HG03378 (cell line): ENCODE results near the gene NOS1.
"Not testable (repeated sequence)": the region's sequence is repeated elsewhere in the genome, so short reads cannot be mapped to it uniquely, and the experiment has no call there.

Source experiments
- ATAC-seq: cut with Tn5 transposase; IDR thresholded peaks from one replicate; pipeline ENCODE4 v1.9.1; 2021; ENCODE audit warnings: mild to moderate bottlenecking, moderate library complexity; ENCODE audit not compliant: unreplicated experiment

The NOS1 gene

GRCh38 chr12:117361347-117361751, at the start of gene NOS1:
TSS of gene NOS1 (minus strand) at chr12:117361626. CDS start at chr12:117331069, 30,557 bp downstream.
- no peak for ATAC-seq

DNA sequence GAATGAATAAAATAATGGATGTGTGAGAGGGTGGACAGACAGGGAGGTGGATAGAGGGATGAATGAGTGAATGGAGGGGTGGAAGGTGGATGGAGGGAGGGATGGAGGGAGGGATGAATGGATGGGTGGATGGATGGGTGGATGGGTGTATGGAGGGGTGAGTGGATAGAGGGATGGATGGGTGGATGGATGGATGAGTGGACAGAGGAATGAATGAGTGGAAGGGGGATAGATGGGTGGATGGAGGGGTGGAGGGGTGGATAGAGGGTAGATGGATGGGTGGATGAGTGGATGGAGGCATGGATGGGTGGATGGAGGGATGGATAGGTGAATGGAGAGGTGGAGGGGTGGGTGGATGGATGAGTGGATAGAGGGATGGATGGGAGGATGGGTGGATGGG, 47.9 kb upstream of the NOS1 start:
- ATAC-seq = no peak

- no peak for ATAC-seq
Measured at GRCh38 chr12:117408161-117408791, 46.9 kb upstream of the NOS1 start.

DNA sequence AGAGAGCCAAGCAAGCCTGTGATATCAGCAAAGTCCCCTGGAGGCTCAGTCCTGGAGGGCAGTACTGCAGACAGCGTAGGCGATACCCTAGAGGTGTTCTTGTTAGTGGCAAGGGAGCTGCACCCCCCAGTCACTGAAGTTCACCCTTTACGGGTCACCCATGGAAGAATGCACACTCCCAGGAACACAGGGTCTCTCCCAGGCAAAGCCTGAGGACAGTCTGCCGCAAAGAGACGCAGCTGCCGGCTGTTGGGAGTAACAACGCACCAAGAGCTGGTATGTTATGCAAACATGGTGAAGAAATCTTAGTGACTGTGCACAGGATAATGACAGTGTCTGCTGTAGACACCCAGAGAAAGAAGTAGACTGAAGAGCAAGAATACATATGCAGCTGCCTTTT, 43.5 kb upstream of the NOS1 start:
- ATAC-seq = no peak

DNA sequence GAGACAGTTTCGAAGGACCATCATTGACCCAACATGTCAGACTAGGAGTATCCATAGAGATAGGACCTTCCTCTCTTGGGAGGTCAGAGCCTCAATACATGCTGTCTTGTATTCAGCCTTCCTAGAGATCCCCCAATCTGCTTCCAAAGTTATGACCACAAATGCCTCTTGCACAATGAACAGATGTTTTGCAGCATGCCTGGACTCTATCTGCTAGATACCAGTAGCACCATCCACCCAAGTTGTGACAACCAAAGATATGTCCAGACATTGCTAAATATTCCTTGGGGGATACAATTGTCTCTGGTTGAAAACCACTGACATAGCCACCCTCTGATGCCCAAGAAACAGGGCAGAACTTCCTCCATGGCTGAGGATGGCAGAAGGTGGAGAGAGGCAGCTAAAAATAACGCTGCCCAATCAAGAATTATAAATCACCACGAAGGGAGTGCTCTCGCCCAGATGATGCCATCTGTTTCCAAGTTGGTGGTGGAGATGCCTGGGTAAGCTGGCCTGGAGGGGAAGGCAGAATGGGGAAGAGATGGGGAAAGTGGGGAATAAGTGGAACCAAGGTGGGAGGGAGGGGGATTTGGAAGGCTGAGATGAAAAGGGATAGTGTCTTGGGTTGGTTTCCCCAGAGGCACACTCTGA, 42.9 kb upstream of the NOS1 start:
- ATAC-seq = no peak

- no peak for ATAC-seq
Measured at GRCh38 chr12:117403586-117404139, 42.2 kb upstream of the NOS1 start.

GRCh38 chr12:117402363-117402762, 40.9 kb upstream of the NOS1 start:
- no peak for ATAC-seq

DNA sequence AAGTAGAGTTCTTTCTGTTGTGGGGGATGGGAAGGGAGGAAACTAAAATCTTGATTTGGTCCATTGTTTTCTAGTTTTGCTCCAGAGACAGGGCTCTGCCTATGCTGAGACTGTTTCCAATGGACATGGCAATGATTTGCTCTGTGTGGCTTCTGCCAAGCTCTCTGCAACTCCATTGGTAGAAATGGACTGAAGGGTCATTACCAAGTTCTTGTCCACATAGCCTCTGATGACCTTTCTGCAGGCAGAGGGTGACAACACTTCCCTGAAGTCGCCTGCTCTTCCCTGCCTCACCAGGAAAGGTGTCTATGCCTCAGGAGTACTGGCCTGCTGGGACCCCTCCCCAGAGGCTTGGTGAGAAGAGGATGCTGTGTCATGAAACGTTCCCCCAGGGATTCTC, 39.5 kb upstream of the NOS1 start:
- no peak for ATAC-seq

DNA sequence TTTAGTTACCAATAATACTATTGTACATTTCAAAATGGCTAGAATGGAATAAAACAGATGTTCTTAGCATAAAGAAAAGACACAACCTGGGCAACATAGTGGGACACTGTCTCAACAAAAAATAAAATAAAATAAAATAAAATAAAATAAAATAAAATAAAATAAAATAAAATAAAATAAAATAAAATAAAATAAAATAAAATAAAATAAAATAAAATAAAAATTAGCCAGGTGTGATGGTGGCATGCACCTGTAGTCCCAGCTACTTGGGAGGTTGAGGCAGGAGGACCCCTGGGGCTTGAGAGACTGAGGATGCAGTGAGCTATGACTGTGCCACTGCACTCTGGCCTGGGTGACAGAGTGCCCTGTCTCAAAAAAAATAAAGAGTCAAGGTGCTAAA, 37.1 kb upstream of the NOS1 start:
- ATAC-seq = not testable (repeated sequence)

DNA sequence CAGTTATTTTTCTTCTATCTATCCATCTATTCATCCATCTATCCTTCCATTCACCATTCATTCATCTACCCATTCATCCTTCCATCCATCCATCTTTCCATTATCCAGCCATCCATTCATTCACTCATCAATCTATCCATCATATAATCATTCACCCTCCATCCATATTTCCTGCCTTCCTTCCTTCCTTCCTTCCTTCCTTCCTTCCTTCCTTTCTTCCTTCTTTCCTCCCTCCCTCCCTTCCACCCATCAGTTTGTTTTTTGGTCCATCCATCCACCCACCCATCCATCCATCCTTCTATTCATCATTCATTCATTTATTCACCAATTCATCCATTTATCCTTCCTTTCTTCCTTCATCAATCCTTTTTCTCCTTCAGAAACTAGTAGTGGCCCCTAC, 34.3 kb upstream of the NOS1 start:
- ATAC-seq = no peak

DNA sequence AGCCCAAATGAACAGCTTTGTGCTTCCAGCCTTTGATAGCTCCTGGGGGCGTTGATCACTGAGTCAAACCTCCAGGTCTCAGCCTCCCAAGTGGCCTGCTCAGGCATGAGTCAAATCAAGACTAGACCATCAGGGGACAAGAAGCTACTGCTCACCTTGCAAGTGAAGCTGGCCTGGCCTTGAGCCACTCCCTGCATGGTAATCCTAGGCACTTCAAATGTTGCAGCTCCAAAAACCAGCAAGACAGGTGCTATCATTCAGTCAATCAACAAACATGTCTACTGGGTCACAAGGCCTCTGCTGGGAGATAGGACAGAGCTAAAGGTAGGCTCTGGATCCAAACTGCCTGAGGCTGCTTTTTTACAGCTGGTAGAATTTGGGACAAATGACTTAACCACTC, 33.1 kb upstream of the NOS1 start:
- no peak for ATAC-seq

DNA sequence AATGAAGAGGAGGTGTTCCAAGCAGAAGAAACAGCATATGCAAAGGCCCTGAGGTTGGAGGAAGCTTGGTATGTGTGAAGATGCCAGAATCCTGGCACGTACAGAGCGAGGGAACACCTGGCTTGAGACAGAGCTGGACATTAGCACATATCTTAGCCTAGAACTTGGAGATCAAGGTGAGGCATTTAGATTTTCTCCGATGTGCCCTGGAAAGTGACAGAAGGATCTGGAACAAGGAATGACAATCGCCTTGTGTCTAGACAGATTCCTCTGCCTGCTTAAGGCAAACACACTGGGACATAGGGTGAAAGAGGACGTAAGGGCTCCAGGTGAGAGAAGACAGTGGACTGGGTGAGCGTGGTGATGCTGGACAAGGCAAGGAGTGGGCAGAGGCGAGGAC, 32.2 kb upstream of the NOS1 start:
- ATAC-seq = no peak

DNA sequence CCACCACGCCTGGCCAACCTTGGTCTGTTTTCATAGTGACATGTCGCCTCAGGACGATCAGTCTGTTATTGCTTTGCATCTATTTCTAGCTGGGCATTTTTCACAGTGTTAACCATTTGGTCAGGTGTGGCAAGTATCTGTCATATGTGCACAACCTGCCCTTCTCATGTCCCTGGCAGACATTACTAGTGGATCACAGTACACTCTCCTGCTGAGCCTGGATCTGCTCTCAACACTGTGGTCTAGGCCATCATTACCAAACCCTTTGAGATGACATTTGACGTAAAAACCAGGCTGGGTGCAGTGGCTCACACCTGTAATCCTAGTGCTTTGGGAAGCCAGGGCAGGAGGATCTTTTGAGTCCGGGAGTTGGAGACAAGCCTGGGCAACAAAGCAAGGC, 29.4 kb upstream of the NOS1 start:
- ATAC-seq = no peak

DNA sequence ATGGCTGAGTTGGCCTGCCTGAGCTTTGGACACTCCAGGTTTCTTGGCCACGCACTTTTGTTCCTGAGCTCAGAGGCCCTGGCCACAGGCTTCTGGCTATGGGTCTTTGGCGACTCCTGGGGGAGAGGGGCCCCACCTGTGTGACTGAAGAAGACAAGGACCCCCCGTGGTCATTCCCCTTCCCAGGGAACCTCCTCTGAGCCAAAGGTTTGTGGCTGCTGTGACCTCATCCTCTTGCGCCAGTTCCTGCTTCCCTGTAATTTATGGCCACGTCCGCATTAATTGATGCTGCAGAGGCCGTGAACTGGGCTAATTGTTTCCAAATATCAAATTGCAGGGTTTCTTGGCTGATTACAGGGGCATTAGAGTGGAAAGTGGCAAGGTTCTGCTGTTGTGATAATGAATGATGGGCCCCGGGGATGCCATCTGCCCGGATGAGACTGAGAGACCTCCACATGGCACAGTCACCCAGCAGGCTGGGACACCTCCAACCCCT, 27.6 kb upstream of the NOS1 start:
- no peak for ATAC-seq

DNA sequence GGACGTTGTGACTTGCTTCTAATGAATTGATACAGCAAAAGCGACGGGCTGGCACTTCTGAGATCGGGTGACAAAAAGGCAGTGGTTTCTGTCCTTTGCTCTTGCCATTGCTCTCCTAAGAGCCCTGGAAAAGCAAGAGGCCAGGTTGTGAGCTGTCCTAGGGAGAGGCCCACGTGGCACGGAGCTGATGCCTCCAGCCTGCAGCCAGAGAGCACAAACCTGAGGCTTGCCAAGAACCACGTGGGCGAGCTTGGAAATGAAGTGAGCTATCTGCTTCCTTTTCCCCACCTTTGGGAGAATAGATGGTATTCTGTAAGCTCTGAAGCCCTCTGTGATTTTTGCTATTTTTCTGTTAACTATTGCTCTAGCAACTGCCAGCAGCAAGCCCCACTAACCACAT, 26.4 kb upstream of the NOS1 start:
- no peak for ATAC-seq

- ATAC-seq = no peak
Measured at GRCh38 chr12:117384735-117385134, 23.3 kb upstream of the NOS1 start.

DNA sequence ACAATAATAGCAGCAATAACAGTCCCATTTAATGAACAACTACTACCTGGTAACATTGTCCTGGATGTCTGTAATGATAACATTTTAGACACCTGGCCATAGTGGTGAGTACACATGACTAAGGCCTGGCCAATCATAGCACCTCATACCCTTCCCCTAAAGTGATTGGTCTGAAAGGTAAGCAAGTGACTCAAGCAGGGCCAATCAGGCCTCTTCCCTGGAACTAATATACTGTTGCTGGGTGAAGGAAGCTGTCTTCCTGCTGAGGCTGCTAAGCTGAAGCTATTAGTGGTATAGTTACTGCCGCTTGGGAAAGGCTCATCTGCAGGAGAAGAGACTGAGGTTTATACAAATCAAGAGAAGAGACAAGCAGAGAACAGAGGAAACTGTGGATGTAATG, 18.7 kb upstream of the NOS1 start:
- no peak for ATAC-seq

DNA sequence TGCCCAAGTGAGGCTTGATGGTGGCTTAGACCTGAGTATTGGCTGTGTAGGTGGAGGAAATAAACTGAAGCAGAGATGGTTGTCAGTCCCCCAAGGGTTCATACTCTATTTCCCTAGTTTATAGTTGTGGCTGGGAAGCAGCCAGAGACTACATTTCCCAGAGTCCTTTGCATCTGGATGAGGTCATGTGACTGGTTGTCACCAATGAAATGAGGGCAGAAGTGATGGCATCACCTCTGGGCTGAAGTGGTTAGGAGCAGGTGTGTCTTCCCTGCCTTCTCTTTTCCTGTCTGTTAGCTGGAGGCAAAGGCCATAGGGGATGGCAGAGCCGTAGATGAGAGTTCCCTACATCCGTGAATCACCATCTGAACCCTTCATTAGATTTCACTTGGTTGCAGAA, 16.3 kb upstream of the NOS1 start:
- ATAC-seq = no peak

DNA sequence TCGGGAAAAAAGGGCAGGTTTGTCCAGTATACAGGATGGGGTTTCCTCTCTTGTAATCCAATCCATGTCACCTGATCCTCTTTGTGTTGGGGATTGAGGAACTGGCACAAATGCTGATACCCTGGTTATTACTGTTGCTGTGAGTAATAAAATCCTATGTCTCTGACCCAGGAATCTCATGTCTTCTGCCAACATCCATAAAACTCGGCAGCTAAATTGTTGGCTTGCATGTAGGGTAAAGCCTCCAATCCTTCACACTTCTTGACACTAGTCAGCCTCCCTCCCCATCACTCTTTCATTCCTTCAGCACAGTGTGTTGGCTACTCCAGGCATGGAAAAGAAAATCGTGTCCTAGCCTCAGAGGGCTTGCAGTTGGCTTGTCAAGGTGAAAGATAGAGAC, 9.2 kb upstream of the NOS1 start:
- no peak for ATAC-seq

DNA sequence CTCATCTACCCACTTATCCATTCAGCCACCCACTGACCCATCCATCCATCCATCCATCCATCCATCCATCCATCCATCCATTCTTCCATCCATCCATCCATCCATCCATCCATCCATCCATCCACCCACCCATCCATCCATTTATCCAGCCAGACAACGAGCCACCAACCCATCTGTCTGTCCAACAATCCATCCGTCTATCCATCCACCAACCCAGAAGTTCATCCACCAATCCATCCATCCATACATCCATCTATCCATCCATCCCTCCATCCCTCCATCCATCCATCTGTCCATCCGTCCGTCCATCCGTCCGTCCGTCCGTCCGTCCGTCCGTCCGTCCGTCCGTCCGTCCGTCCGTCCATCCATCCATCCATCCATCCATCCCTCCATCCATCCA, 8.6 kb upstream of the NOS1 start:
- ATAC-seq = not testable (repeated sequence)

- no peak for ATAC-seq
Measured at GRCh38 chr12:117367006-117367638, 5.7 kb upstream of the NOS1 start.

DNA sequence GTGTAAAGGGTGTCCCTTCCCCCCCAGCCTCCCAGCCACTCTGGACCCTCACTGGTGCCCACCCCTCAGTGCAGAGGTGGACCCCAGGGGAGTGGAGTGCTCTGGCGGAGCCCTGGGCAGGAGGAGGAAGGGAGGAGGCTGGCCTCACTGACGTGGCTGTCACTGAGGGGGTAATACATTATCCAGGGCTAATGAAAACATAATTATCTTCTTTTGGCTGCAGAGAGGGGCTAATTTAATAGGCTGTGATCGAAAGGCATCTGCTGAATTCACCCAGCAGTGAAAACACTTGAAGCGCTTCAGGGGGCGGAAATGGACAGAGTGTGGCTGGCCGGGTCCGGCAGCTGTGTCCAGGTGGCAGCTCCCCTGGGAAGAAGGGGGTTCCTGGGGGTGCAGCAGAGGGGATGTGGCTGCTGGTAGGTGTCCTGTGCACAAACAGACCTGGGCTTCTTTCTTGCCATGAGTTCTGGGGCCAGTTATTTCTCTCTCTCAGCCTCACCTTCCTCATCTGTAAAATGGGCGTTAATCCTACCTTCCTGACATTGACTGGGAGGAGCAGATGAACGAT, 3.7 kb upstream of the NOS1 start:
- no peak for ATAC-seq
